Natural killer cell (primary cell): ENCODE results near the gene LAD1. TPM values are rescaled to one million over a fixed set of nuclear protein-coding genes. Genes with fewer than 3 reads are reported as not detected.

Experiments used
- ATAC-seq, 3 donors: fragments of 150-1000 bp in 2 of 3; fragments of 200-7000 bp in 1 of 3; cut with Tn5 transposase; 1 replicate in 1 of 3; 2 replicates in 2 of 3; pipeline ENCODE4 v1.10.0; 2021; ENCODE audit warnings: mild to moderate bottlenecking in 2 of 3, moderate library complexity in 2 of 3
- DNase-seq, 2 donors: peaks; one replicate each; pipeline versions ENCODE4 v3.0.0 to v3.0.0-alpha.2; 2013 to 2021; ENCODE audit warnings: mixed read lengths in 1 of 2
- H3K27ac ChIP-seq: one replicate; pipeline ENCODE4 v1.5.1; 2013; ENCODE audit warnings: mild to moderate bottlenecking, low read length
- H3K27me3 ChIP-seq: one replicate; pipeline ENCODE4 v1.6.1; 2013; ENCODE audit warnings: low read length; ENCODE audit not compliant: control insufficient read depth, insufficient read depth
- H3K36me3 ChIP-seq: one replicate; pipeline ENCODE4 v1.6.1; 2013; ENCODE audit warnings: low read length; ENCODE audit not compliant: control insufficient read depth, insufficient read depth
- H3K4me1 ChIP-seq: one replicate; pipeline ENCODE4 v1.6.1; 2013; ENCODE audit warnings: low read length; ENCODE audit not compliant: control insufficient read depth, insufficient read depth
- H3K4me3 ChIP-seq: one replicate; pipeline ENCODE4 v1.5.1; 2013; ENCODE audit warnings: low read length
- H3K9me3 ChIP-seq: one replicate; pipeline ENCODE4 v1.6.1; 2013; ENCODE audit warnings: low read length; ENCODE audit not compliant: control insufficient read depth, insufficient read depth
- H3K27ac Mint-ChIP-seq, 2 donors: one replicate each; pipeline ENCODE4 v1.8.0; 2022; ENCODE audit warnings: mild to moderate bottlenecking in 2 of 2, mixed read lengths in 2 of 2, moderate library complexity in 1 of 2
- H3K27me3 Mint-ChIP-seq, 2 donors: one replicate each; pipeline ENCODE4 v1.8.0; 2022; ENCODE audit warnings: low read depth in 2 of 2, mixed read lengths in 2 of 2
- H3K36me3 Mint-ChIP-seq: one replicate; pipeline ENCODE4 v1.8.0; 2022; ENCODE audit warnings: mixed read lengths
- H3K4me1 Mint-ChIP-seq, 2 donors: one replicate each; pipeline ENCODE4 v1.8.0; 2022; ENCODE audit warnings: mixed read lengths in 2 of 2
- H3K4me3 Mint-ChIP-seq: one replicate; pipeline ENCODE4 v1.8.0; 2022; ENCODE audit warnings: mild to moderate bottlenecking, moderate library complexity, mixed read lengths
- H3K9me3 Mint-ChIP-seq, 2 donors: one replicate each; pipeline ENCODE4 v1.8.0; 2022; ENCODE audit warnings: mixed read lengths in 2 of 2
- CTCF ChIP-seq: fragments of 200-600 bp; IDR thresholded peaks from one replicate; pipeline ENCODE4 v1.8.0; 2022; ENCODE audit warnings: antibody characterized with exemption
- WGBS: methylation state at CpG from one replicate; pipeline ENCODE4 v1.1.7; 2013; ENCODE audit warnings: missing lambda C conversion rate; ENCODE audit not compliant: insufficient coverage; 5-methylcytosine and 5-hydroxymethylcytosine counted together
- intact Hi-C: fragments of 100-400 bp; cut with micrococcal nuclease; formaldehyde crosslinking; loops from one replicate; pipeline ENCODE4 v1.14.2; 2022
- total RNA-seq, 4 donors: library from RNA; stranded (reverse); fragments of 120-200 nt in 1 of 4; gene quantifications; one replicate each; pipeline versions ENCODE4 v1.2.3 to v1.2.4, GENCODE V29; 2013 to 2022

LAD1 gene
- total RNA-seq, 3 donors from 2014 or later (not counting 1 experiment from before 2014, with no cell fraction given), result 0.68 TPM; not detected in 2

GRCh38 chr1:201349092-201349491 lies 50.0 kb downstream of the LAD1 start:
- no peaks in the 10 kb centered on the region for H3K4me1 Mint-ChIP-seq
- no peaks in the 10 kb centered on the region for H3K36me3 Mint-ChIP-seq
- Histone ChIP-seq H3K9me3 (no peaks in the 10 kb centered on the region), H3K4me3 (no peak overlapping the region), H3K27ac (no peak overlapping the region), H3K36me3 (no peaks in the 10 kb centered on the region), H3K4me1 (no peaks in the 10 kb centered on the region), H3K27me3 (no peaks in the 10 kb centered on the region)
- intact Hi-C loops, result no loop called here
- DNase-seq (no peak), ATAC-seq (no peak)
- H3K27ac Mint-ChIP-seq, result no peak overlapping the region
- H3K9me3 Mint-ChIP-seq, result no peaks in the 10 kb centered on the region
- no peak overlapping the region for H3K4me3 Mint-ChIP-seq
- WGBS, result 84% methylated on average over 4 of the region's 4 CpGs
- peaks cover 11 to 27% of the 10 kb centered on the region in 2 donors for H3K27me3 Mint-ChIP-seq
- no peak for TF ChIP-seq CTCF

- Mint-ChIP-seq H3K27me3 (peaks cover 11 to 24% of the 10 kb centered on the region in 2 donors), H3K4me1 (no peaks in the 10 kb centered on the region), H3K4me3 (no peak overlapping the region), H3K9me3 (no peaks in the 10 kb centered on the region), H3K36me3 (no peaks in the 10 kb centered on the region), H3K27ac (no peak overlapping the region)
- Histone ChIP-seq H3K4me1 (no peaks in the 10 kb centered on the region), H3K4me3 (no peak overlapping the region), H3K36me3 (no peaks in the 10 kb centered on the region), H3K9me3 (no peaks in the 10 kb centered on the region), H3K27ac (no peak overlapping the region), H3K27me3 (no peaks in the 10 kb centered on the region)
- intact Hi-C loops, result no loop called here
- peak; percentile 30 for TF ChIP-seq CTCF
- ATAC-seq (peak in 1 of 3 donors; percentile 29), DNase-seq (peak in 1 of 2 donors; percentile 23)
- 11% methylated on average over 6 of the region's 6 CpGs for WGBS
Observed at GRCh38 chr1:201348211-201348566, 50.9 kb downstream of the LAD1 start.

- Mint-ChIP-seq H3K4me1 (no peaks in the 10 kb centered on the region), H3K27ac (no peak overlapping the region), H3K4me3 (no peak overlapping the region), H3K9me3 (no peaks in the 10 kb centered on the region), H3K36me3 (no peaks in the 10 kb centered on the region), H3K27me3 (peaks cover 11 to 24% of the 10 kb centered on the region in 2 donors)
- intact Hi-C loops, result no loop called here
- Histone ChIP-seq H3K36me3 (no peaks in the 10 kb centered on the region), H3K9me3 (no peaks in the 10 kb centered on the region), H3K27ac (no peak overlapping the region), H3K27me3 (no peaks in the 10 kb centered on the region), H3K4me3 (no peak overlapping the region), H3K4me1 (no peaks in the 10 kb centered on the region)
- TF ChIP-seq CTCF, result no peak
- WGBS, result 31% methylated on average over 7 of the region's 7 CpGs
- DNase-seq (no peak), ATAC-seq (no peak)
Observed at GRCh38 chr1:201347498-201348210, 51.5 kb downstream of the LAD1 start.

GRCh38 chr1:201346987-201347386 lies 52.1 kb downstream of the LAD1 start:
- no peaks in the 10 kb centered on the region for H3K9me3 ChIP-seq
- Mint-ChIP-seq H3K27ac (no peak overlapping the region), H3K36me3 (no peaks in the 10 kb centered on the region), H3K9me3 (no peaks in the 10 kb centered on the region), H3K27me3 (peaks cover 11 to 24% of the 10 kb centered on the region in 2 donors), H3K4me3 (no peak overlapping the region), H3K4me1 (no peaks in the 10 kb centered on the region)
- no peak for TF ChIP-seq CTCF
- H3K4me3 ChIP-seq, result no peak overlapping the region
- no peaks in the 10 kb centered on the region for H3K27me3 ChIP-seq
- DNase-seq, result no peak
- 18% methylated on average over 2 of the region's 2 CpGs for WGBS
- H3K36me3 ChIP-seq, result no peaks in the 10 kb centered on the region
- H3K27ac ChIP-seq, result no peak overlapping the region
- no peaks in the 10 kb centered on the region for H3K4me1 ChIP-seq
- ATAC-seq, result no peak
- intact Hi-C loops, result no loop called here
